H1 (cell line): ENCODE measurements around the gene OXA1L. TPM values are rescaled to one million over a fixed set of nuclear protein-coding genes. Genes with fewer than 3 reads are reported as not detected.

Experiments used
- CTCF ChIA-PET: fragments of 300-600 bp; sonication (Branson Sonifier 250); formaldehyde crosslinking; loops from one replicate; lab custom pipeline; 2021; ENCODE audit not compliant: partially characterized antibody; lab: Charles Lee
- POLR2A ChIA-PET: fragments of 300-600 bp; sonication (Branson Sonifier 250); formaldehyde crosslinking; loops from one replicate; lab custom pipeline; 2021; ENCODE audit warnings: inconsistent platforms; ENCODE audit not compliant: partially characterized antibody; lab: Charles Lee
- DNase-seq, 2 experiments: peaks; one replicate each; pipeline versions ENCODE4 v3.0.0 to v3.0.0-alpha.2; 2010 to 2022; ENCODE audit warnings: low spot score in 2 of 2, low read depth in 1 of 2, mixed read lengths in 1 of 2
- FAIRE-seq: peaks from 2 replicates; lab custom pipeline; 2011; peaks lifted over from hg19 to GRCh38; lab: Jason Lieb, UNC
- H2AFZ ChIP-seq: 2 replicates; pipeline ENCODE4 v1.8.1; 2012; ENCODE audit warnings: low read length, inconsistent platforms
- H2AK5ac ChIP-seq: 2 replicates; pipeline ENCODE4 v1.6.1; 2013; ENCODE audit warnings: low read depth, low read length
- H2BK120ac ChIP-seq: replicated peaks from 2 replicates; pipeline ENCODE3; 2013; ENCODE audit warnings: low read depth, low read length, inconsistent platforms
- H2BK12ac ChIP-seq: 2 replicates; pipeline ENCODE4 v1.6.1; 2013; ENCODE audit warnings: low read depth, low read length
- H2BK15ac ChIP-seq: 2 replicates; pipeline ENCODE4 v1.6.1; 2013; ENCODE audit warnings: low read length
- H2BK20ac ChIP-seq: 2 replicates; pipeline ENCODE4 v1.6.1; 2013; ENCODE audit warnings: low read length
- H2BK5ac ChIP-seq: 2 replicates; pipeline ENCODE4 v1.6.1; 2013; ENCODE audit warnings: low read depth, low read length
- H3K14ac ChIP-seq: 2 replicates; pipeline ENCODE4 v1.6.1; 2013; ENCODE audit warnings: inconsistent platforms; ENCODE audit not compliant: insufficient read length
- H3K18ac ChIP-seq: 2 replicates; pipeline ENCODE4 v1.6.1; 2013; ENCODE audit warnings: low read length; ENCODE audit errors: extremely low read depth
- H3K23ac ChIP-seq: 2 replicates; pipeline ENCODE4 v1.6.1; 2013; ENCODE audit warnings: inconsistent platforms; ENCODE audit not compliant: insufficient read length
- H3K23me2 ChIP-seq: 2 replicates; pipeline ENCODE4 v1.6.1; 2013; ENCODE audit warnings: low read depth, low read length
- H3K27ac ChIP-seq: 2 replicates; pipeline ENCODE4 v1.6.1; 2011; ENCODE audit warnings: low read depth, low read length, inconsistent platforms
- H3K27me3 ChIP-seq, 4 experiments: replicated peaks in 1 of 4; 1 replicate in 1 of 4; 2 replicates in 3 of 4; pipeline versions ENCODE4 v1.6.1 to v1.8.1; 2011 to 2013; ENCODE audit warnings: low read length in 3 of 4, mild to moderate bottlenecking in 3 of 4, inconsistent platforms in 2 of 4, mixed read lengths in 2 of 4, moderate library complexity in 1 of 4; ENCODE audit not compliant: control insufficient read depth in 3 of 4, insufficient read depth in 3 of 4; ENCODE audit errors: extremely low read depth in 1 of 4
- H3K36me3 ChIP-seq, 4 experiments: 2 replicates each; pipeline versions ENCODE4 v1.6.1 to v1.8.1; 2011 to 2013; ENCODE audit warnings: mild to moderate bottlenecking in 4 of 4, low read length in 3 of 4, moderate library complexity in 2 of 4, control low read depth in 1 of 4, inconsistent platforms in 1 of 4; ENCODE audit not compliant: insufficient read depth in 4 of 4, control insufficient read depth in 2 of 4
- H3K4ac ChIP-seq: replicated peaks from 2 replicates; pipeline ENCODE3; 2013; ENCODE audit warnings: low read length, low read depth, mixed read lengths, inconsistent platforms; ENCODE audit not compliant: insufficient read length
- H3K4me1 ChIP-seq, 4 experiments: replicated peaks in 1 of 4; 1 replicate in 1 of 4; 2 replicates in 3 of 4; pipeline versions ENCODE4 v1.6.1 to v1.8.1; 2011 to 2013; ENCODE audit warnings: low read length in 3 of 4, inconsistent platforms in 2 of 4, mixed read lengths in 1 of 4; ENCODE audit not compliant: insufficient read depth in 4 of 4, control insufficient read depth in 3 of 4
- H3K4me2 ChIP-seq, 2 experiments: 2 replicates each; pipeline versions ENCODE4 v1.6.1 to v1.8.1; 2011 to 2013; ENCODE audit warnings: low read depth in 2 of 2, low read length in 2 of 2, control low read depth in 1 of 2, inconsistent platforms in 1 of 2, mild to moderate bottlenecking in 1 of 2; ENCODE audit not compliant: insufficient read depth in 1 of 2
- H3K4me3 ChIP-seq, 4 experiments: fragments of 200-600, 300-600 bp in 1 of 4; sonication (generic), shearing (Covaris generic), sonication (Bioruptor Twin) in 1 of 4; 2 replicates each; pipeline versions ENCODE4 v1.5.1 to v1.8.1; 2011 to 2016; ENCODE audit warnings: low read length in 4 of 4, low read depth in 3 of 4, control low read depth in 2 of 4, inconsistent platforms in 2 of 4, mild to moderate bottlenecking in 2 of 4, mixed read lengths in 1 of 4, moderate library complexity in 1 of 4; ENCODE audit not compliant: insufficient read depth in 2 of 4; ENCODE audit errors: extremely low read depth in 1 of 4
- H3K56ac ChIP-seq: replicated peaks from 2 replicates; pipeline ENCODE3; 2013; ENCODE audit warnings: low read depth, mild to moderate bottlenecking, mixed read lengths, low read length, inconsistent platforms; ENCODE audit not compliant: insufficient read length
- H3K79me1 ChIP-seq: 2 replicates; pipeline ENCODE4 v1.6.1; 2013; ENCODE audit warnings: low read depth, low read length, control low read depth
- H3K79me2 ChIP-seq, 2 experiments: 2 replicates each; pipeline versions ENCODE4 v1.6.1 to v1.8.1; 2012 to 2013; ENCODE audit warnings: low read length in 2 of 2, mild to moderate bottlenecking in 2 of 2, inconsistent platforms in 1 of 2; ENCODE audit not compliant: insufficient read depth in 2 of 2, control insufficient read depth in 1 of 2
- H3K9ac ChIP-seq, 4 experiments: replicated peaks in 1 of 4; 1 replicate in 1 of 4; 2 replicates in 3 of 4; pipeline versions ENCODE4 v1.6.1 to v1.8.1; 2011 to 2013; ENCODE audit warnings: low read depth in 3 of 4, low read length in 3 of 4, control low read depth in 2 of 4, mild to moderate bottlenecking in 2 of 4, moderate library complexity in 2 of 4, inconsistent platforms in 1 of 4; ENCODE audit errors: extremely low read depth in 1 of 4
- H3K9me3 ChIP-seq, 2 experiments: 2 replicates each; pipeline versions ENCODE4 v1.6.1 to v1.8.1; 2012 to 2013; ENCODE audit warnings: mild to moderate bottlenecking in 2 of 2, moderate library complexity in 2 of 2, control low read depth in 1 of 2, inconsistent platforms in 1 of 2, low read depth in 1 of 2, low read length in 1 of 2, mixed read lengths in 1 of 2; ENCODE audit not compliant: insufficient read depth in 2 of 2
- H4K20me1 ChIP-seq, 2 experiments: replicated peaks in 1 of 2; 2 replicates each; pipeline versions ENCODE3 to v1.8.1; 2011 to 2013; ENCODE audit warnings: inconsistent platforms in 2 of 2, low read length in 2 of 2, mild to moderate bottlenecking in 1 of 2; ENCODE audit not compliant: insufficient read depth in 2 of 2, control insufficient read depth in 1 of 2
- H4K5ac ChIP-seq: 2 replicates; pipeline ENCODE4 v1.6.1; 2013; ENCODE audit warnings: low read length, low read depth, mixed read lengths, inconsistent platforms; ENCODE audit not compliant: insufficient read length
- H4K8ac ChIP-seq: 2 replicates; pipeline ENCODE4 v1.8.0; 2013; ENCODE audit warnings: mild to moderate bottlenecking, moderate library complexity, low read length, inconsistent platforms; ENCODE audit not compliant: insufficient read depth; ENCODE audit errors: extremely low read depth
- H4K91ac ChIP-seq: replicated peaks from 2 replicates; pipeline ENCODE3; 2013; ENCODE audit warnings: low read length, mixed read lengths, inconsistent platforms; ENCODE audit not compliant: insufficient read length
- EP300 ChIP-seq, 2 experiments: IDR thresholded peaks; 1 replicate in 1 of 2; 2 replicates in 1 of 2; pipeline ENCODE4 v1.6.1; 2011 to 2012; ENCODE audit warnings: low read depth in 2 of 2, low read length in 2 of 2, mild to moderate bottlenecking in 2 of 2, borderline replicate concordance in 1 of 2, inconsistent platforms in 1 of 2, moderate library complexity in 1 of 2
- FOSL1 ChIP-seq: IDR thresholded peaks from 2 replicates; pipeline ENCODE4 v1.6.1; 2011; ENCODE audit warnings: mild to moderate bottlenecking, low read depth, low read length, moderate library complexity; ENCODE audit not compliant: insufficient read depth
- HDAC6 ChIP-seq: IDR thresholded peaks from one replicate; pipeline ENCODE4 v1.7.1; 2012; ENCODE audit warnings: low read depth, mild to moderate bottlenecking, inconsistent platforms, low read length, moderate library complexity
- SIN3A ChIP-seq, 2 experiments: IDR thresholded peaks in 1 of 2; conservative IDR thresholded peaks in 1 of 2; 2 replicates each; pipeline ENCODE4 v1.6.1; 2011 to 2012; ENCODE audit warnings: low read length in 2 of 2, improper control_type of control experiment in 1 of 2, low read depth in 1 of 2, mild to moderate bottlenecking in 1 of 2
- SP4 ChIP-seq: IDR thresholded peaks from 2 replicates; pipeline ENCODE4 v1.6.1; 2012; ENCODE audit warnings: low read length, inconsistent platforms
- TAF1 ChIP-seq: IDR thresholded peaks from 2 replicates; pipeline ENCODE4 v1.6.1; 2011; ENCODE audit warnings: mild to moderate bottlenecking, low read depth, low read length
- WGBS, 2 experiments: shearing (Covaris generic) in 1 of 2; methylation state at CpG; one replicate each; pipeline versions ENCODE4 v1.1.6 to v1.1.7; 2013 to 2015; ENCODE audit warnings: low lambda C conversion rate in 2 of 2, mixed read lengths in 2 of 2, inconsistent platforms in 1 of 2, low coverage in 1 of 2, missing lambda C conversion rate in 1 of 2; ENCODE audit not compliant: insufficient replicate concordance in 2 of 2, insufficient coverage in 1 of 2, insufficient read length in 1 of 2; ENCODE audit errors: extremely low coverage in 1 of 2, missing lambda C conversion rate in 1 of 2; 5-methylcytosine and 5-hydroxymethylcytosine counted together
- polyA plus RNA-seq, 7 experiments: library from polyadenylated mRNA; depleted of rRNA in 3 of 7; stranded (reverse) in 5 of 7; unstranded in 2 of 7; fragments of >200 nt in 5 of 7; fragments of 200-250 nt in 2 of 7; gene quantifications; 1 replicate in 5 of 7; 2 replicates in 1 of 7; 4 replicates in 1 of 7; pipeline versions ENCODE4 v1.2.1 to v1.2.3, GENCODE V29; 2011 to 2013; ENCODE audit warnings: missing spikeins in 2 of 7, mixed read lengths in 2 of 7
- total RNA-seq: library from RNA; stranded (reverse); fragmentation: NEBNext Ultra II Directional; extraction: Animal tissue kit (Norgen Biotek cat#: 25700); gene quantifications from 2 replicates; pipeline ENCODE4 v1.2.1, GENCODE V29; 2021
- TF ChIP-seq, protein P1 (sequence below): IDR thresholded peaks from 2 replicates; pipeline ENCODE4 v1.6.1; 2012; ENCODE audit warnings: low read length, inconsistent platforms
- TF ChIP-seq, protein P2 (sequence below): IDR thresholded peaks from 2 replicates; pipeline ENCODE4 v1.6.1; 2011; ENCODE audit warnings: low read length, improper control_type of control experiment

The OXA1L gene
- total and polyA plus RNA-seq, 2 of the 8 experiments (the other 6 are each of a cell fraction or from before 2014, with no cell fraction given): 125 to 199 TPM

DNA sequence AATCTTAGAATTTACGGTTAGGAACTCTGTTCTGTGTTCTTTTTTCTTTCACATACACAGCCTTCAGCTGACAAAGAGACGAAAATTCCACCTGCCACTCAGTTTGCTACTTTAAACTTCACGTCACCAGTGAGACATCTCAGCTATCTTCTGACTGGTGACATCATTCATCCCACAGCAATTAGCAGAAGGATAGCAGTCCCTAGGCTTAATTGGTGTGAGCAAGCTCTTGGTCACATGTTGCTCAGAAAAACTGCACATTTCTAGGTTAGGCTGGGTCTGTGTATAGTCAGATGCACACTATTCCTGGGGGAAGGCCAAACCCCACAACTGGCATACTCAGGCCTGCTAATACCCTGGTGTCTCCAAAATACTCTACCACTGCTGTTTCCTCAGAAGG is 24.8 kb downstream of the OXA1L start:
- Histone ChIP-seq H3K4me2 (no peak overlapping the region), H4K8ac (no peak overlapping the region), H3K9me3 (peaks cover 0 to 4% of the 10 kb centered on the region in 2 experiments; a peak in 1 of 4 replicates), H3K9ac (no peak overlapping the region), H2AK5ac (no peak overlapping the region), H3K4me3 (no peak overlapping the region), H3K23ac (no peak overlapping the region), H3K36me3 (no peaks in the 10 kb centered on the region), H4K20me1 (no peaks in the 10 kb centered on the region), H3K27ac (no peak overlapping the region), H4K5ac (no peak overlapping the region), H3K79me1 (no peaks in the 10 kb centered on the region), H3K79me2 (no peaks in the 10 kb centered on the region), H2AFZ (no peak overlapping the region), H3K56ac (no peak overlapping the region), H3K4ac (no peak overlapping the region), H3K18ac (no peak overlapping the region), H2BK15ac (no peak overlapping the region), H3K27me3 (no peaks in the 10 kb centered on the region), H2BK5ac (no peak overlapping the region), H3K4me1 (peaks cover 0 to 2% (median 0%) of the 10 kb centered on the region in 4 experiments; a peak in 2 of 7 replicates), H3K23me2 (no peaks in the 10 kb centered on the region), H3K14ac (no peak overlapping the region), H2BK120ac (no peak overlapping the region), H2BK12ac (no peak overlapping the region), H2BK20ac (no peak overlapping the region), H4K91ac (no peak overlapping the region)
- 78% methylated on average over 3 of the region's 3 CpGs; no CpG with 5 or more reads in 1 of the 2 experiments for WGBS, 2 experiments
- ChIA-PET POLR2A (interaction anchor here (1.0 kb wide), 2 partner anchors 17 to 203 kb away, joined by 3 to 4 read pairs; no protein-coding TSS in a partner anchor), CTCF (interaction anchor here (0.6 to 1.4 kb wide), 5 partner anchors 13 to 138 kb away, joined by 3 read pairs; no protein-coding TSS in a partner anchor)
- DNase-seq (no peak), FAIRE-seq (no peak)
- TF ChIP-seq FOSL1: no peak
- TF ChIP-seq, protein P1, sequence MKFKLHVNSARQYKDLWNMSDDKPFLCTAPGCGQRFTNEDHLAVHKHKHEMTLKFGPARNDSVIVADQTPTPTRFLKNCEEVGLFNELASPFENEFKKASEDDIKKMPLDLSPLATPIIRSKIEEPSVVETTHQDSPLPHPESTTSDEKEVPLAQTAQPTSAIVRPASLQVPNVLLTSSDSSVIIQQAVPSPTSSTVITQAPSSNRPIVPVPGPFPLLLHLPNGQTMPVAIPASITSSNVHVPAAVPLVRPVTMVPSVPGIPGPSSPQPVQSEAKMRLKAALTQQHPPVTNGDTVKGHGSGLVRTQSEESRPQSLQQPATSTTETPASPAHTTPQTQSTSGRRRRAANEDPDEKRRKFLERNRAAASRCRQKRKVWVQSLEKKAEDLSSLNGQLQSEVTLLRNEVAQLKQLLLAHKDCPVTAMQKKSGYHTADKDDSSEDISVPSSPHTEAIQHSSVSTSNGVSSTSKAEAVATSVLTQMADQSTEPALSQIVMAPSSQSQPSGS: no peak
- no peak for TF ChIP-seq SP4
- no peak for TF ChIP-seq SIN3A (conservative IDR thresholded peaks at IDR 0.05 in 1 of 2, IDR thresholded peaks at IDR 0.05 in 1 of 2; ENCODE audit: low read depth in 1 of 2, low read length in 2 of 2)
- TF ChIP-seq HDAC6: no peak
- TF ChIP-seq TAF1: no peak
- TF ChIP-seq, protein P2, sequence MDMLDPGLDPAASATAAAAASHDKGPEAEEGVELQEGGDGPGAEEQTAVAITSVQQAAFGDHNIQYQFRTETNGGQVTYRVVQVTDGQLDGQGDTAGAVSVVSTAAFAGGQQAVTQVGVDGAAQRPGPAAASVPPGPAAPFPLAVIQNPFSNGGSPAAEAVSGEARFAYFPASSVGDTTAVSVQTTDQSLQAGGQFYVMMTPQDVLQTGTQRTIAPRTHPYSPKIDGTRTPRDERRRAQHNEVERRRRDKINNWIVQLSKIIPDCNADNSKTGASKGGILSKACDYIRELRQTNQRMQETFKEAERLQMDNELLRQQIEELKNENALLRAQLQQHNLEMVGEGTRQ: no peak
- TF ChIP-seq EP300 (IDR thresholded peaks at IDR 0.05; ENCODE audit: borderline replicate concordance in 1 of 2, low read depth in 2 of 2, low read length in 2 of 2): no peak
